ENCODE measurements around the gene COPA. TPM values are rescaled to one million over a fixed set of nuclear protein-coding genes. Genes with fewer than 3 reads are reported as not detected.

The COPA gene
- total RNA-seq, 1 experiment from 2014 or later, result 118 TPM

DNA sequence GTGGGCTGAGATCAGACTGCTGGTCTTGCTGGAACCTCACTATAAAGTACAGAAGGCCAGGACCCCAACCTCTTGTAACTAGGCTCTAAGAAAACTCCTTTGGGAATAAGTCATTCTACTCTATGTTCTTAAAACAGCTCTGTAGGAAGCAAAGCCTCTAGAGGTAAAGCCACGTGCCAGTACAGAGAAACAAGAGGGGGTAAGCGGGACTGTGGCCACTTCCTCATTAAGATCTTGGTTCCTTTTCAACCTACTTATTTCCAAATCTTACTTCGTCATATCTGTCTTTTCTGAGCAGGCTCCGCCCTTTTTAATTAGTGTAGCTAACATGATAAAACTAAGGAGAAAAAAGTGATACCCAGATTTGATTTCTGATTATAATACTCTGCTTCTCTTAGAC is 3.9 kb upstream of the COPA start:
- Histone ChIP-seq H3K23me2 (ENCODE audit: insufficient read length, low read depth, low read length, poor library complexity, severe bottlenecking) (peaks cover 7% of the 10 kb centered on the region), H3T11ph (ENCODE audit: low read length) (no peak overlapping the region), H2AFZ (ENCODE audit: low read length) (no peak overlapping the region), H2AK5ac (ENCODE audit: insufficient read length, low read length) (no peak overlapping the region), H3K27ac (ENCODE audit: insufficient read length, low read depth, low read length) (no peak overlapping the region), H2BK20ac (ENCODE audit: low read depth, low read length, poor library complexity, severe bottlenecking) (no peak overlapping the region), H3K79me2 (ENCODE audit: insufficient read depth, low read length) (peaks cover 8% of the 10 kb centered on the region; the same call in 1 of the 2 replicates), H4K20me1 (ENCODE audit: control insufficient read depth, insufficient read depth, insufficient read length) (no peaks in the 10 kb centered on the region), H3K18ac (ENCODE audit: insufficient read length, low read depth, low read length) (no peak overlapping the region), H3K4me2 (ENCODE audit: insufficient read depth, insufficient read length, low read length) (no peak overlapping the region), H3K23ac (ENCODE audit: insufficient read length, low read depth, low read length) (no peak overlapping the region), H3K56ac (ENCODE audit: insufficient read length, low read depth, low read length) (no peak overlapping the region), H3K4me1 (ENCODE audit: insufficient read depth, low read length) (no peaks in the 10 kb centered on the region), H2BK12ac (ENCODE audit: insufficient read length, low read depth, low read length) (no peak overlapping the region), H2BK120ac (ENCODE audit: low read depth, low read length, poor library complexity, severe bottlenecking) (no peak overlapping the region), H3K4ac (ENCODE audit: low read depth, low read length) (no peak overlapping the region), H4K91ac (ENCODE audit: insufficient read length, low read depth, low read length) (no peak overlapping the region), H3K14ac (ENCODE audit: insufficient read depth, low read length) (no peak overlapping the region), H3K9me3 (ENCODE audit: control insufficient read depth, low read depth, low read length) (no peaks in the 10 kb centered on the region), H2BK5ac (ENCODE audit: insufficient read length, low read length) (no peak overlapping the region), H3K79me1 (ENCODE audit: insufficient read depth, low read depth, low read length, poor library complexity, severe bottlenecking) (peaks cover 3% of the 10 kb centered on the region), H3K27me3 (ENCODE audit: insufficient read depth, low read length) (no peaks in the 10 kb centered on the region), H3K9ac (ENCODE audit: extremely low read depth, insufficient read length, low read length) (no peak overlapping the region), H4K5ac (ENCODE audit: insufficient read length, low read depth, low read length) (no peak overlapping the region), H2BK15ac (ENCODE audit: low read depth, low read length) (no peak overlapping the region), H4K8ac (replicated peaks; ENCODE audit: insufficient read length, low read depth, low read length) (no peak overlapping the region)
- Mint-ChIP-seq H3K9me3 (peaks cover 0 to 3% of the 10 kb centered on the region in 2 experiments; a peak in 1 of 5 replicates), H3K27me3 (ENCODE audit: low read depth) (peaks cover 2% of the 10 kb centered on the region; the same call in 1 of the 2 replicates), H3K4me1 (peaks cover 8 to 10% of the 10 kb centered on the region in 2 experiments), H3K27ac (no peak overlapping the region), H3K4me3 (no peak overlapping the region), H3K36me3 (ENCODE audit: insufficient read depth in 1 of 3, low read depth in 3 of 3) (peaks cover 14 to 62% (median 46%) of the 10 kb centered on the region in 3 experiments; a peak in 6 of 7 replicates)
- WGBS (ENCODE audit: extremely low coverage, insufficient read length, low lambda C conversion rate), result no CpG with 5 or more reads among the region's 4 CpGs
- TF ChIP-seq, protein P1, sequence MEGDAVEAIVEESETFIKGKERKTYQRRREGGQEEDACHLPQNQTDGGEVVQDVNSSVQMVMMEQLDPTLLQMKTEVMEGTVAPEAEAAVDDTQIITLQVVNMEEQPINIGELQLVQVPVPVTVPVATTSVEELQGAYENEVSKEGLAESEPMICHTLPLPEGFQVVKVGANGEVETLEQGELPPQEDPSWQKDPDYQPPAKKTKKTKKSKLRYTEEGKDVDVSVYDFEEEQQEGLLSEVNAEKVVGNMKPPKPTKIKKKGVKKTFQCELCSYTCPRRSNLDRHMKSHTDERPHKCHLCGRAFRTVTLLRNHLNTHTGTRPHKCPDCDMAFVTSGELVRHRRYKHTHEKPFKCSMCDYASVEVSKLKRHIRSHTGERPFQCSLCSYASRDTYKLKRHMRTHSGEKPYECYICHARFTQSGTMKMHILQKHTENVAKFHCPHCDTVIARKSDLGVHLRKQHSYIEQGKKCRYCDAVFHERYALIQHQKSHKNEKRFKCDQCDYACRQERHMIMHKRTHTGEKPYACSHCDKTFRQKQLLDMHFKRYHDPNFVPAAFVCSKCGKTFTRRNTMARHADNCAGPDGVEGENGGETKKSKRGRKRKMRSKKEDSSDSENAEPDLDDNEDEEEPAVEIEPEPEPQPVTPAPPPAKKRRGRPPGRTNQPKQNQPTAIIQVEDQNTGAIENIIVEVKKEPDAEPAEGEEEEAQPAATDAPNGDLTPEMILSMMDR (conservative IDR thresholded peaks at IDR 0.05), result no peak
- DNase-seq, result no peak

Data from H9 (cell line).